Suppressor macrophage (primary cell): ENCODE measurements around the gene ZNF41.

Experiments used
- DNase-seq, 4 experiments: peaks; one replicate each; pipeline ENCODE4 v3.0.0-alpha.2; 2020 to 2022

The ZNF41 gene

GRCh38 chrX:47489507-47490275, 6.7 kb upstream of the ZNF41 start:
- DNase-seq = no peak

GRCh38 chrX:47484885-47485284, 1.9 kb upstream of the ZNF41 start:
- peak in 2 of 4 experiments; percentile 32 to 47 for DNase-seq

GRCh38 chrX:47483306-47484268, 565 bp upstream of the ZNF41 start:
- DNase-seq = peak; percentile 15 to 40 (median 34)

GRCh38 chrX:47482065-47482511, 934 bp downstream of the ZNF41 start:
- no peak for DNase-seq

- no peak for DNase-seq
Observed at GRCh38 chrX:47481160-47481559, 1.9 kb downstream of the ZNF41 start.

- no peak for DNase-seq
Observed at GRCh38 chrX:47480576-47480975, 2.4 kb downstream of the ZNF41 start.

GRCh38 chrX:47475476-47475875, 7.5 kb downstream of the ZNF41 start:
- DNase-seq = no peak

- DNase-seq = no peak
Observed at GRCh38 chrX:47467106-47467505, 15.9 kb downstream of the ZNF41 start.

- DNase-seq = no peak
Observed at GRCh38 chrX:47460561-47460960, 22.5 kb downstream of the ZNF41 start.

- no peak for DNase-seq
Observed at GRCh38 chrX:47458528-47458927, 24.5 kb downstream of the ZNF41 start.

- no peak for DNase-seq
Observed at GRCh38 chrX:47456080-47456479, 26.9 kb downstream of the ZNF41 start.

GRCh38 chrX:47452112-47452511, 30.9 kb downstream of the ZNF41 start:
- no peak for DNase-seq

GRCh38 chrX:47448165-47448806, 34.7 kb downstream of the ZNF41 start:
- no peak for DNase-seq

- DNase-seq = no peak
Observed at GRCh38 chrX:47447607-47448006, 35.4 kb downstream of the ZNF41 start.

GRCh38 chrX:47446971-47447370, 36.1 kb downstream of the ZNF41 start:
- DNase-seq = no peak

GRCh38 chrX:47446431-47446830, 36.6 kb downstream of the ZNF41 start:
- DNase-seq = no peak

GRCh38 chrX:47430925-47431324, 52.1 kb downstream of the ZNF41 start:
- no peak for DNase-seq

GRCh38 chrX:47422444-47422843, 60.6 kb downstream of the ZNF41 start:
- DNase-seq = no peak

- DNase-seq = no peak
Observed at GRCh38 chrX:47420962-47421361, 62.1 kb downstream of the ZNF41 start.

- no peak for DNase-seq
Observed at GRCh38 chrX:47420265-47420664, 62.8 kb downstream of the ZNF41 start.

- no peak for DNase-seq
Observed at GRCh38 chrX:47413179-47413594, 69.8 kb downstream of the ZNF41 start.
